ENCODE results near the gene SVEP1.

The SVEP1 gene

DNA sequence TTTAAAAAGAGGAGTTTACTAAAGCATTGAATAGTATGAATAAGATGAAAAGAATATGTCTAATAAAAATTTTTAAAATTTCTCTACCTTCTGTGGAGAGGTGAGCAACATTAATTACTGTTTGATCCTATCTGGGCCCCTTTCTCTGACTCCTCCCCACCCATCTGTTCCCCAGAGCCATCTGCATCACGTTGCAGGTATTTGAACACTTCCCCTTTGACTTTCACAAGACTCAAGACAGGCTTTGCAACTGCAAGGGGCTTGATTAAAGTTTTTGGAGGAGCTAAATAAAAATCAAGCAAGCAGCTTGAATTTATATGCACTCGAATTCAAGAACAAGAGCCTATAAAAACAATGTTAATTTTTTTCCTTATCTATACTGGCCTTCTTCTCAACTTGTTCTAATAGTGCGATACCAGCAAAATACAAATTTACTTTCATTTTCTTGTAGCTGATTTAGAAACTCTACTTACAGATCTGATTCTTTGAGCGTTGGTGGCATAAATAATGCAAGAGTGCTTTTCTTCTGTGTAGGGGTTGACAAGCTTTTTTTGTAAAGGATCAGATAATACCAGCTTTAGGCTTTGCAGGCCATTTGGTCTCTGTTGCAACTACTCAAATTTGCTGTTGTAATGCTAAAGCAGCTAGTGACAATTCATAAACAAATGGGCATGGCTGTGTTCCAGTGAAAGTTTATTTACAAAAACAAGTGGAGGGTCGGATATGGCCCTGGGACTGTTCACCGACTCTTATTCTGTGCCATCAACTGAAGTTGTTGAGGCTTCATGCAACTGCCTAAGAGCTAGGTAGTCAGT is 263.1 kb downstream of the SVEP1 start:
- peak in 1 of 5 experiments; percentile 37 for DNase-seq

All from T-helper 2 cell (primary cell).